GM21825 (cell line): ENCODE data around the gene HOXA4.

Source experiments
- ATAC-seq: cut with Tn5 transposase; IDR thresholded peaks from one replicate; pipeline ENCODE4 v1.9.1; 2021; ENCODE audit warnings: mild to moderate bottlenecking, moderate library complexity; ENCODE audit not compliant: unreplicated experiment

The HOXA4 gene

DNA sequence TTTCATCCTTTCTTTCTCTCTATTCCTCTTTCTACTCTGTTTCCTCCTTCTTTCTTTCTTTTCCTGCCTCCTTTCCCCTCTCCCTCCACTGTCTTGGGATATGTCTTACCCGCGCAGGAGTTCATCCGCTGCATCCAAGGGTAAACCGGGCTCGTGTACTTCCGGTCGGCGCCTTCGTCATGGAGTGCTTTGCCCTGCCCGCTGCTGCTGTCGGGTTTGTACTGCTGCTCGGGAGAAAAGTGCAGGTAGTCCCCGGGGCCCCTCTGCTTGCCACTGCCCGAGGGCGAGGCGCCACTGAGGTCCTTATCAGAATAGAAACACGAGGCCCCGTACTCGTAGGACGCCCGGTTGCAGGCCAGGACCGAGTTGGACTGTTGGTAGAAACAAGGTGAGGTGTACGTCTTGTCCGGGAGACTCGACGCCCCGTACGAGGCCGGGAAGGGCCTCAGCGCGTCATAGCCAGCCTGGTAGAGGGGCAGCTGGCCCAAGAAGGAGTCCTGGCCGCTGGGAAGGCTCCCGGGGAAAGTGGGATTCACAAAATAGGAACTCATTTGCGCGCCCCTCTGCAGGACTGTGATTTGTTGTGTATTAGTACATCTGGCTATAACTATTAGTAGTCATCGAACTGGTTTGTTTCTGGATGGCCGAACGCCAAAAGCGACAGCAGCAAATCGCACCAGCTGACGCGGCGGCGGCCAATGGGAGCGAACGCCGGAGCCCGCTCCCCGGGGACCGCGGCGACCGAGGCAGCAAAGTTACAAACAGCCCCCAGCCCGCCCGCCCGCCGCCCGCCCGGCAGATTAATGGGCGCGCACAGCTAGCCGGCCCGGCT lies 16.9 kb upstream of the HOXA4 start, which contains the start of gene HOXA6:
Gene HOXA6, minus strand, starts transcription at position 576 of the 832 bp plus-strand sequence. Its CDS starts 25 bp downstream, at position 551.
- no peak for ATAC-seq

DNA sequence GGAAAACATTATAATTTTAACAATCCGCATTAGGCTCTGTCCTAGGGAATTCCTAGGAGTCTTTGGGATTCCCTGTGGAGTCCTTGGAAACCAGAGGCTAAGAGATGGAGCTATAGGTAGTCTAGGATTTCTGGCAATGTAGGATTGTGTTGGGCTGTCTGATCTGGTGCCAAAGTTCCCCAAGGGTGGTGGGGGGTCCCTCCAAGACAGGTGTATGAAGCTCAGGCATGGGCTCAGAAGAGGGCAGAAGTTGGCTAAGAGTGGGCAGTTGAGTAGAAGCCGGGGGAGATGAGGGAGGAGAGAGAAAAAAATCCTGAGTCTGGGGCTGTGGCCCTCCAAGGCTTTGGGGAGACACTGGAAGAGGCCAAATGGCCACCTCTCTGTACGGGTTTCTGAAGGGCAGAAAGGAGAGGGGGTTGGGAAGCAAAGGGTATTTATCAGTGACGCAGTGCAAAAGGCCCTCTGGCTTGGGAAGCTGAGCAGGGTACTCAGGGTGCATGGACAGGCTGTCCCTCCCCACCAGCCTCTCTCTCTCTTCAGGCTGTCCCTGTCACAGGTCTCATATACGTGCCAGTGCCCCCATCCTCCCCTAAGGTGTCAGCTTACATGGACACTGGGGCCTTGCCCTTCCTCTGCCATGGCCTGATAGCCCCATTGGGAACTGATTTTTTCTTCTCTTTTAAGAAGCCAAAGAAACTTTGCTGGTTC lies 16.1 kb upstream of the HOXA4 start:
- ATAC-seq, result no peak

DNA sequence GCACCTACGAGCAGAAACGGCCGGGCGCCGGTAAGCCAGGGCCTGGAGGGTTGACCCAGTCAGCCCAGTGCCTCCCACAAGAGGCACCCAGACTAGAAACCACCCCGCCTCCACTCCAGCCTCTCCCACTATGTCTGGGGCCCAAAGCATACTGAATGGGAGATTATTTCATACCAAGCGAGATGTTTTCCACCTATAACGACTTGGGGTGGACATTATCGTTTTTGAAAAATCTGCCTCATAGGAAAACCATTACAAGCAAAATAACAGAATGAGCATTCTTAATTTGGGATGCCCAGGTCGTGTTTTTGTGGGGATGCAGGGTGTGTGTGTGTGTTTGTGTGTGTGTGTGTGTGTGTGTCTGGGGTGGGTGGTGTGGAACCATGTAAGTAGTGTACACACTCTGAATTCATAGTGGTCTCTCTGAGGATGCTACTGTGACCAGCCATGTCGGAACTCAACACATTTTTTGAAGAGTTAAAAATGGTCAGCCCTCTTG lies 15.4 kb upstream of the HOXA4 start:
- no peak for ATAC-seq

DNA sequence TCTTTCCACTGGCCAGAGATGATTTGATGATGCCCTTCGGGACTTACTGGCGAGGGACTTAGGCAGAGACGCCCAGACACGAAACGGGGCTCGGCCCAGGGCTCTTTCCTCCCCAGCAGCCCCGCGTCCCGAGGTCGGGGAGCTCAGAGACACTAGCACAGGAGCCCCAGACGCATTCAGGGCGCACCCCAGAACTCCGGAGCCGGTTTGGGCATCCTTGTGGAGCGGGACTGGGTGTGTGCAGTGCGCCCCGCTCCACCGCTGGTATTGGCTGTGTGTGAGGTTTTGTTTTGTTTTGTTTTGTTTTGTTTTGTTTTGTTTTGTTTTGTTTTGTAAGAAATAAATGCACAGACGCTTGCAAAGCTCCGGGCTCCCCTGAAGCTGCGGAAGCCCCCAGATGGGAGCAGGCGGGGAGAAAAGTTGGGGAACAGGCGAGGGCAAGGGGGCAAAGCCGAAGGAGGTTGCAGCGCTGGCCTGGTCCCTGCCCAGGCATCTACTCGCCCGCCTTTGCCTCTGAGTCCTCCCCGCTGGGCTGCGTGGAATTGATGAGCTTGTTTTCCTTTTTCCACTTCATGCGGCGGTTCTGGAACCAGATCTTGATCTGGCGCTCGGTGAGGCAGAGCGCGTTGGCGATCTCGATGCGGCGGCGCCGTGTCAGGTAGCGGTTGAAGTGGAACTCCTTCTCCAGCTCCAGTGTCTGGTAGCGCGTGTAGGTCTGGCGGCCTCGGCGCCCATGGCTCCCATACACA lies 14.8 kb upstream of the HOXA4 start:
- no peak for ATAC-seq

DNA sequence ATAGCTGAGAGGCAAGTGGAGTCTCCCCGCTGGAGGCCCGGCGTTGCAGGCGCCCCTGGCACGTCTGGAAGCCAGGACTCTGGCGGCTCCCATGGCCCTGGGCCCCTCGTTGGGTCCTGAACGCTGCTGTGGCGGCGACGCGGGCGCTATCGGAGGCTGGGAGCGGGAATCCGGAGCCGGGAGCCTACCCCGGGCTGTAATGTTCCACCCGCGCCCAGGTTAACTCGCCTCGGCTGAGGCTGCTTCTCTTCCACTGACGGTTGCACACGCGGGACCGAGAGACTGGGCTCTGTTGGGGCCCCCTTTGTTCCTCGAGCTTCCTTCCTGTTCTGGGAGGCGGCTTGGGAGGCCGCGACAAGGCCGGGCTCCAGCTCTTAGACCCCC lies 14.2 kb upstream of the HOXA4 start:
- ATAC-seq, result no peak

DNA sequence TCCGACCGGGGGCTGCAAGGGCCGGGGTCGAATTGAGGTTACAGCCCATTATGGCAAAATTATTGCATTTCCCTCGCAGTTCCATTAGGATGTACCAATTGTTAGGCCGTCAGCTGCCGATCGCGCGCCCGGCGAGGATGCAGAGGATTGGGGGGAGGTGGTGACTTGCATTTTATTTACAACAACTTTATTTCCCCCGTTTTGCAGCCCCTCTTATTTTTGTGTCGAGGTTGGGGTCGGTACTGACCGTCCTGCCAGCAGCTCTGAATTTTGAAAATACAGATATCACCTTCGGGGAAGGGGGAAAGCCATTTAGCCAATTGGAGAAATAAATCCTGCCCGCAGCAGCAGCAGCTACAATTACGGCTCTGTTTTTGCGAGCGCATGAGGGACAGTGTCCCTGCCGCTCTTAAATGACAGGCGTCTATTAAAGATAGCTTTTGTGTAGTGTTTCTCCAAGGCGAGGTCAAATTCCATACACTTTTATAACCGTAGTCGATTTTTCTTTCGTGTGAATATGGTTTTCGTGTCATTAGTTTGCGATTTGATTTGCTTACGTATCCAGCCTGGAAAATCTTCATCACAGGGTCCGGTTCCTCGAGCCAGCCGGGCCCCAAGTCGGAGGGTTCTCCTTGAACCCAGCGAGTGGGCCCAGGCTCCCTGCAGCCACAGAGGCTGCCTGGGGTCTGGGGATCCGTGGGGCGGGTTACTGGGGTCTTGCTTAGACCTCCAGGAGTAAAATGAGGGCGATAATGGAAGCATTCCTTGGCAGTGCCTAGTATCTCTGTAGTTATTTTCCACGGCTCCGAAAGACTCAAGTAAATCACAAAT lies 13.6 kb upstream of the HOXA4 start:
- no peak for ATAC-seq

DNA sequence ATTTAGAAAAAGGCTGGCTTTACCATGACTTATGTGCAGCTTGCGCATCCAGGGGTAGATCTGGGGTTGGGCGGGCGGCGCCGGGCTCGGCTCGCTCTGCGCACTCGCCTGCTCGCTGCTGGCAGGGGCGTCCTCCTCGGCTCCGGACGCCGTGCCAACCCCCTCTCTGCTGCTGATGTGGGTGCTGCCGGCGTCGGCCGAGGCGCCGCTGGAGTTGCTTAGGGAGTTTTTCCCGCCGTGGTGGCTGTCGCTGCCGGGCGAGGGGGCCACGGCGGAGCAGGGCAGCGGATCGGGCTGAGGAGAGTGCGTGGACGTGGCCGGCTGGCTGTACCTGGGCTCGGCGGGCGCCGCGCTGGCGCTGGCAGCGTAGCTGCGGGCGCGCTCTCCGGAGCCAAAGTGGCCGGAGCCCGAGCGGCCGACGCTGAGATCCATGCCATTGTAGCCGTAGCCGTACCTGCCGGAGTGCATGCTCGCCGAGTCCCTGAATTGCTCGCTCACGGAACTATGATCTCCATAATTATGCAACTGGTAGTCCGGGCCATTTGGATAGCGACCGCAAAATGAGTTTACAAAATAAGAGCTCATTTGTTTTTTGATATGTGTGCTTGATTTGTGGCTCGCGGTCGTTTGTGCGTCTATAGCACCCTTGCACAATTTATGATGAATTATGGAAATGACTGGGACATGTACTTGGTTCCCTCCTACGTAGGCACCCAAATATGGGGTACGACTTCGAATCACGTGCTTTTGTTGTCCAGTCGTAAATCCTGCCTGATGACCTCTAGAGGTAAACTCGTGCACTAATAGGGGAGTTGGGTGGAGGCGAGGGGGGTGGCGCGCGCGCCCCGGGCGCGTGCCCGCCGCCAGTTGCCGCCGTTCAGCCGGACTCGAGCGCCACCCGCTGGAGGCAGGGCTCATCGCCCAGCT lies 12.7 kb upstream of the HOXA4 start, which contains the start of gene HOXA5:
Gene HOXA5, minus strand, starts transcription at position 659 of the 927 bp plus-strand sequence. Its CDS starts 74 bp downstream, at position 585.
- no peak for ATAC-seq

DNA sequence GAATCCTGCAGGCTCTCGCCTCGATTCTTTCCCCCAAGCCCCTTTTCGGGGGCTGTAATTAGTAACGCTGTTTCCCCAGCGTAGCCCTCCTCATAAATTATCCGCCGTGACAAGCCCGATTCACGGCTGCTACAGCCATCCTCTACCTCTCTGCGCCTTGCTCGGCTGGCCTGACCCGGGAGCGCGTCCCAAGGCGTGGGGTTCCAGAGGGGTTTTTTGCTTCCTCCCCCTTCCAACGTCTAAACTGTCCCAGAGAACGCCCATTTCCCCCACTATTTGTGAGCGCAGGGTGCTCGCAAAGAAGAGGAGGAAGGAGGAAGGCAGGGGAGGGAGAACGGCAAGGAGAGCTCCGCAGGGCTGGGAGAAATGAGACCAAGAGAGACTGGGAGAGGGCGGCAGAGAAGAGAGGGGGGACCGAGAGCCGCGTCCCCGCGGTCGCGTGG lies 12.0 kb upstream of the HOXA4 start:
- no peak for ATAC-seq

DNA sequence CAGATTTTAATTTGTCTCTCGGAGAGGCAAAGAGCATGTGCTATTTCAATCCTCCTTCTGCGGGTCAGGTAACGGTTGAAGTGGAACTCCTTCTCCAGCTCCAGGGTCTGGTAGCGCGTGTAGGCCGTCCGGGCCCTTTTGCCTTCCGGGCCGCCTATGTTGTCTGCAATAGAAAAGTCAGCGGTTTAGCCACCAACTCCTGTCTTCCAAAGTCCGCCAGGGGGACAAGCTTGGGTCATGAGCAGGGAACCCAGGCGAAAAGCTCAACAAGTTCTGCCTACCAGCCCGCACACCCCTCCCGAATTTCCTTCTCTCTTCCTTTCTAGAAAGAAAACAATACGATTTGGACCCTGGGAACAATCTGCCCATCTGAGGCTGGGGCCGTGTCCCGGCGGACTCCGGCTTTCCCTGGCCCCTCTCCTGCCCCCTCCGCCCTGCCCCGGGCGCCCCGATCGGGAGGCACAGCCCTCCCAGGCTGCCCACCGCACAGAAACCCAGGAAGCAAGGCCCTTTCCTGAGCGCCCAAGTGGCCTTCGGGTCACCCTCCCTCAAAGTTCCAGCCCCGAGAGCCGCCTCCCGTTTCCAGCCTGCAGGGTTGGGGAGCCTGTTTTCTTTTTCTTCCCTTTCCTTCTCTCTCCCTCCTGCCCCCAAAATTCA lies 11.5 kb upstream of the HOXA4 start:
- no peak for ATAC-seq

DNA sequence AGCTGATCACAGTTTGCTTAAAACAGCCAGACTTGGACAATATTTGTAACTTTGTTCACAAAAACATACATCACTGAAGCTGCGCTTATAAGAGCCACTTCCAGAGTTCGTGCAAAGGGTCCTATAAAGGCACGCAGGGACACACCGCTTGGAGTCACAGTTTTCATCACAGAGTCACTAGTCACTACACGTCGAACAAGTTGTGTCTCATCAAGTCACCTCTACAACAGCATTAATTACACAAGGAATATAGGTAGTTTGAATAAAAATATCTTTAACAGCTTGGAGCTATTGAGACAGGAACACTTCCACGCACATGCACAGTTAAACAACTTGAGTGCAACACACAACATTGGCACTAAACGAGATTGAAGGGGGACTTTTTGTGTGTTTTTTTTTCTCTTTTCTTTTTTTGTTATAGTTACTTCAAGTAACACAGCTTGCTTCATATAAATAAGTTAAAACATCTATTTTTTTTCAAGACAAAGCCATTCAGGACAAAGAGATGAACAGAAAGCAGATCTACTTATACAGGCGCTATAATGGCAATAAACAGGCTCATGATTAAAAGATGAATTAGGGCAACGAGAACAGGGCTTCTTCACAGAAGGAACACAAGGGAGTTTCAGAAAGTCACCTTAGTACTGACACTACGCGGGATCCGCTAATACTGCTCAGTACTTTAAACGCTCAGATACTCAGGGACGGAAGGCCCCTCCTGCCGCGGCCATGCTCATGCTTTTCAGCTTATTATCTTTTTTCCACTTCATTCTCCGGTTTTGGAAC lies 10.8 kb upstream of the HOXA4 start:
- no peak for ATAC-seq

DNA sequence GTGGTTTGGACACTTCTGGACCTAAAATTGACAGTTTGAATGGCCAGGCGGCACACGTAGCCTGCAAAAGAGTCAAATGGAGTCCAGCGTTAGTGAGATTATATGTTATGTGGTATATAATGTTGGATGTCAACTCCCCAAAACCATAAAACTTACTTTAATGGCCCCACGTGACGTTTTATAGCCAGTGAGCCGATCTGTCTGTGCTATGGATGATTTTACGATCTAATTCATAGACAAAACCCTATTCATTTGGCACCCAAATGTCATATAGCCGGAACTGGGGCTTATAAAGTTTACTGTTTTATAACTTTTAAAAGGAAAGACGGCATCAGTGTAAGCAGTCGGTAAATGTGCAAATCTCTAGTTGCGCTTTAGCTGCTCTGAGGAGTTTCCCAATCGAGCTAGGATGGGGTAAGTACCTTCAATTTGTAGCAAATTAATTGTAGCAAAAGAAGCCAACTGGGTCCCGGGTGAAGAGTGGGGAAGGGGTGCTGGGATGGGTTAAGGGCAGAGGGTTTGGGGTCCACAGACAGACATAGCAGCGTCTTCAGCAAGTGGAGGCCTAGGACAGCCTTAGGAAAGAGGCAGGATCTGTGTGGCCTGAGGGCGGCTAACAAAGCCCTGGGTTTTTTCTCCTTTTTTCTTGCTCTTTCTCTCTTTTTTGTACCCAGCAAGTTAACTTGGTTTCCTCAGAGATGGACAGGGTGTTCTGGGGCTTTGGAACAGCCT lies 9.7 kb upstream of the HOXA4 start:
- no peak for ATAC-seq

DNA sequence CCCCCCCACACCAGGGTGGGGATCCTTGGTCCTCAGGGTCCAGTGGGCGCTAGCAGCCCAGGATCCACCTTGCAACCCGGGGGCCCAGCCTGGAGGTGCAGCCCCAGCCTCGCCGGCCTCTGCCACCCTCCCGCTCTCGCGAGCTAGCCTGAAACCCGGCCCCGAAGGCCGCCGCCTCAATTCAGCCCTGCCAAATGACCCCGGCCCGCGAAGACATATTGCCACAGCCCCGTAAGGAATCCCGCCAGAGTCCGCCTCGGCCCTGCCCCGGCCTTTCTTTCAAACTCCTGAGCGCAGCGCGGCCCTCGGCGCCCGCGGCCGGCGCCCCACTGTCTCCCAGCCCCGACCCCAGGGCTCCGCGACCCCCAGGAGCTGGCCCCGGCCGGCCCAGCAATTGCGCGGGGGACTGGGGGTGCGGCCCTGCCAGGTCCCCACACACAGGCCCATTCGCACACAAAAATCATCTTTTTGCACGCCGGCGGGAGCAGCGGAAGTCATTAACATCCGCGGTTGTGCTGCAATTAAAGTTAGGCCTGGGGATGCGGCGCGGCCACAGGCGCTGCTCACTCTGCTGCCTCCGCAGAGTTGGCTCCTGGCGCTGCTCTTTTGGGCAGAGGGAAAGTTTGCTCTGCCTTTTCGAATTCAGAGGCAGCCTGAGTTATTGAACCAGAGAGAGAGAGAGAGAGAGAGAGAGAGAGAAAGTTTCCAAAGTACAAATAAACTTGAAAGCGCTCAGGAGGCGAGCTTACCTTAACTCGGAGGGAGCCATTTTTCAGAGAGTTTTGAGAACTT lies 9.0 kb upstream of the HOXA4 start:
- no peak for ATAC-seq

DNA sequence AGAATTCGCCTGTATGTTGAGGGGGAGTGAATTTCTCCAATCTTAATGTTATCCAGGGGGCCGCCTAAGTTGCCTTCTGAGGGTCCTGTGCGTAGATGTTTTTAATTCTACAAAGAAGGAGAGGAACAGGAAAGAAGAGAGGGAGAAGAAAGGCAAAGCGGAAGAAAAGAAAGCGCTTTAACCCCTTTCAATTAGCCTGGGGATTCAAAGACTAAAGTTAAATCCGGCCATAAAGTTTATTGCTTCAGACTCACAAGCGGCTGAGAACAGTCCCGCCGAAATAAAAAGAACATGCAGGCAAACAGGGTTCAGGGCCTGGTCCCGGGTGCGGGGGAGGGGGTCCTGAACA lies 8.4 kb upstream of the HOXA4 start:
- no peak for ATAC-seq

DNA sequence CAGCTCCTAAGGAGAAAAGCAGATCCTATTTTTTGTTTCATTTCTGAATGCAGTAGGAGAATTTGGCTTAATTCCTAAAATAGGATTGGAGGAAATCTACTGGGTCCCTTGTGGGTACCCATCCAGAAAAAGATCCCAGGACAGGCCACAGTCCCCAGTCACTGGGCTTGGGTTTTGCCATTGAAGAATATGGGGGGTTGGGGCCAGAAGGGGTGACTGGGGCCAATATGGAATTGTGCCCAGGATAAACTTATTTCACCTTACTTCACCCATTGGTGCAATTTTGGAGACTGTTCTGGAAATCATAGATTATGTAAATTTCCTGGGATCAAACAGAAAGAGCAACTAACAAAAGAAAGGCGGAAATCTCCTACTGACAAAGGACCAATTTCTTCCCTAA lies 7.9 kb upstream of the HOXA4 start:
- no peak for ATAC-seq

DNA sequence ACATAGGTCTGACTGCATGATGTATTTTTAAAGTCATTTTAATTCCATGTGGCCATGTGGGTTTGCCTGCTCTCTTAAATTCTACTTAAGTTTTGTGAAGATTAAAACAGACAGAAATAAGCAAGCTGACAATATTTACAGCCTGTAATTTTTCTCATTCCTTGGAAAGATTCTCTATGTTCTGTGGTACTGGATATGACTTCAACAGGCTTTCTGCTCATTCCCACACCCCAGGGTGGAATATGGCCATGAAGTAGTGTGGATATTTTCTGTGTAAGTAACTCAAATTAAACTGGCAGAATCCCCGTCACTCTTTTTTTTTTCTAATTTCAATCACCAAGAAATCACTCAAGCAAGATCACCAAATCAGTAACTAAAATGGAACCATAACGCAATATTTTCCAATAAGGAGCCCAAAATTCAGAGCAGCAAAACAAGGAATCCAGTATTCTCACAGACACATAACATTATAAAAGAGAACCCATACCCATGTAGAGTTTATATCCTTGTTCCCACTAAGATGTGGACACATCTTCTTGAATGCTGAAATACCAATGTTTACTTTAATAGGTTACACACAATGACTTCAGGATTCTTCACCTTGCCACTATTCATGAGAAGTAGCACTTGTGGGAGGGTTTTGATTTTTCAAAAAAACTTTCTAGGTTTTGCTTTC lies 7.2 kb upstream of the HOXA4 start:
- no peak for ATAC-seq

DNA sequence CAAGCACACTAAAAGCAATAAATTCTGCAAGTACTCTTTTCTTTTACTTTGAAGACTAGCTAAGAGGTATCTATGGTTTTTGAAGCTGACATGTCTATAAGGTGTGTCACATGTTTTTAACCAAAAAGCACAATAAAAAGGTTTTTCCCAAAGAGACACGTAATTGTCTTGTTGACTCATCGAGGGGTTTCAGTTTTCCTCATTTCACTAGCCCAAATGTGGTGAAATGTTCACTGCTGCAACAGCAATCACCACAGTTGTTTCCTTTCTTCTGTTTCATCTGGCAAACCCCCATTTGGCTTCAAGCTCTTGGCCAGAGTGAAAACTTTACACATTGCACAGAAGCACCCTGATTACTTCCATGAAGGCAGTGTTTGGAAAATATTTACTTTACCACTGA lies 3.8 kb upstream of the HOXA4 start:
- ATAC-seq, result no peak
